HCT116 (cell line): ENCODE data around the gene FCRLB. TPM values are rescaled to one million over a fixed set of nuclear protein-coding genes. Genes with fewer than 3 reads are reported as not detected.

Experiments used
- ATAC-seq: fragments of 200-7000 bp; cut with Tn5 transposase; 2 replicates; pipeline ENCODE4 v1.9.1; 2020; ENCODE audit warnings: mild to moderate bottlenecking, moderate library complexity
- BruUV-seq: library from RNA; stranded (reverse); fragments of 400-500 nt; replicated peaks from 2 replicates; lab custom pipeline; 2021; lab: Mats Ljungman, UMichigan
- CTCF ChIA-PET: fragments of 300-600 bp; sonication (Branson Sonifier 250); formaldehyde crosslinking; loops from one replicate; lab custom pipeline; 2021; ENCODE audit warnings: antibody characterized with exemption; lab: Charles Lee
- POLR2A ChIA-PET: fragments of 300-600, 350-600 bp; sonication (Branson Sonifier 250); formaldehyde crosslinking; loops from one replicate; lab custom pipeline; 2021; ENCODE audit warnings: antibody characterized with exemption; lab: Charles Lee
- RAD21 ChIA-PET, 2 experiments: fragments of 300-600 bp; sonication (Branson Sonifier 250); formaldehyde crosslinking; loops; one replicate each; lab custom pipeline; 2023; ENCODE audit warnings: low total read pairs in 2 of 2; ENCODE audit not compliant: uncharacterized antibody in 2 of 2, unreplicated experiment in 2 of 2, low non-redundant PET in 1 of 2; lab: Charles Lee
- DNase-seq: peaks from one replicate; pipeline ENCODE4 v3.0.0-alpha.2; 2010; ENCODE audit warnings: low read depth, low spot score
- H2AFZ ChIP-seq: fragments of 200-600 bp; shearing (Covaris generic), sonication (generic); 2 replicates; pipeline ENCODE4 v1.6.1; 2017; ENCODE audit warnings: low read depth, mixed run types, mixed read lengths, antibody characterized with exemption, low read length; ENCODE audit not compliant: poor library complexity, severe bottlenecking
- H3K27ac ChIP-seq: 2 replicates; pipeline ENCODE4 v1.5.1; 2012; ENCODE audit warnings: low read depth, low read length
- H3K27me3 ChIP-seq: fragments of 200-600 bp; sonication (generic); 2 replicates; pipeline ENCODE4 v1.6.1; 2016; ENCODE audit warnings: mixed run types, low read length, mixed read lengths; ENCODE audit not compliant: insufficient read depth
- H3K36me3 ChIP-seq, 2 experiments: fragments of 200-500 bp in 1 of 2; fragments of 200-600 bp in 1 of 2; sonication (Bioruptor generic) in 1 of 2; sonication (generic) in 1 of 2; 2 replicates each; pipeline versions ENCODE4 v1.5.1 to v1.6.1; 2014 to 2016; ENCODE audit warnings: low read length in 2 of 2, inconsistent platforms in 1 of 2, mixed read lengths in 1 of 2, mixed run types in 1 of 2; ENCODE audit not compliant: insufficient read depth in 2 of 2, control insufficient read depth in 1 of 2
- H3K4me1 ChIP-seq, 2 experiments: fragments of 200-600 bp in 1 of 2; sonication (generic) in 1 of 2; 2 replicates each; pipeline versions ENCODE4 v1.5.1 to v1.6.1; 2012 to 2017; ENCODE audit warnings: low read length in 2 of 2, inconsistent platforms in 1 of 2, mild to moderate bottlenecking in 1 of 2, mixed read lengths in 1 of 2, mixed run types in 1 of 2, moderate library complexity in 1 of 2; ENCODE audit not compliant: insufficient read depth in 2 of 2, control insufficient read depth in 1 of 2
- H3K4me2 ChIP-seq: fragments of 200-600 bp; sonication (generic); 2 replicates; pipeline ENCODE4 v1.6.1; 2017; ENCODE audit warnings: mixed run types, low read length, mixed read lengths
- H3K4me3 ChIP-seq, 2 experiments: fragments of 200-600 bp in 1 of 2; sonication (generic) in 1 of 2; replicated peaks in 1 of 2; 2 replicates each; pipeline ENCODE4 v1.5.1; 2011 to 2016; ENCODE audit warnings: low read length in 2 of 2, control low read depth in 1 of 2, low read depth in 1 of 2, mild to moderate bottlenecking in 1 of 2, mixed read lengths in 1 of 2, mixed run types in 1 of 2
- H3K79me2 ChIP-seq: fragments of 200-600 bp; sonication (generic); 2 replicates; pipeline ENCODE4 v1.6.1; 2017; ENCODE audit warnings: mild to moderate bottlenecking, mixed run types, low read length, moderate library complexity, mixed read lengths; ENCODE audit not compliant: insufficient read depth
- H3K9ac ChIP-seq: fragments of 200-600 bp; sonication (generic); 2 replicates; pipeline ENCODE4 v1.6.1; 2016; ENCODE audit warnings: low read length, mixed read lengths
- H3K9me2 ChIP-seq: fragments of 200-600 bp; sonication (generic), shearing (Covaris generic); 2 replicates; pipeline ENCODE4 v1.6.1; 2017; ENCODE audit warnings: mixed run types, mild to moderate bottlenecking, moderate library complexity; ENCODE audit not compliant: insufficient read depth
- H3K9me3 ChIP-seq, 2 experiments: fragments of 200-500 bp in 1 of 2; fragments of 200-600 bp in 1 of 2; sonication (Bioruptor generic) in 1 of 2; sonication (generic) in 1 of 2; 2 replicates each; pipeline ENCODE4 v1.6.1; 2014 to 2017; ENCODE audit warnings: low read length in 2 of 2, mixed read lengths in 2 of 2, inconsistent platforms in 1 of 2, low read depth in 1 of 2, mild to moderate bottlenecking in 1 of 2, mixed run types in 1 of 2, moderate library complexity in 1 of 2; ENCODE audit not compliant: control insufficient read depth in 1 of 2, insufficient read depth in 1 of 2
- H4K20me1 ChIP-seq: fragments of 200-600 bp; sonication (generic), shearing (Covaris generic); 2 replicates; pipeline ENCODE4 v1.6.1; 2017; ENCODE audit warnings: mixed run types, mild to moderate bottlenecking, moderate library complexity; ENCODE audit not compliant: insufficient read depth
- ATF3 ChIP-seq: IDR thresholded peaks from 2 replicates; pipeline ENCODE4 v1.6.1; 2012
- CBX3 ChIP-seq: IDR thresholded peaks from 2 replicates; pipeline ENCODE4 v1.6.1; 2012; ENCODE audit warnings: low read depth
- CEBPB ChIP-seq: IDR thresholded peaks from 2 replicates; pipeline ENCODE4 v1.6.1; 2012; ENCODE audit warnings: low read depth
- CTCF ChIP-seq, 3 experiments: fragments of 200-600 bp in 1 of 3; sonication (generic) in 1 of 3; IDR thresholded peaks in 2 of 3; conservative IDR thresholded peaks in 1 of 3; 2 replicates each; pipeline ENCODE4 v1.5.1; 2012 to 2017; ENCODE audit warnings: low read depth in 2 of 3, low read length in 2 of 3, antibody characterized with exemption in 1 of 3, borderline replicate concordance in 1 of 3, control low read depth in 1 of 3, mild to moderate bottlenecking in 1 of 3, mixed read lengths in 1 of 3, mixed run types in 1 of 3, moderate library complexity in 1 of 3; ENCODE audit not compliant: insufficient read depth in 1 of 3
- EZH2 ChIP-seq: fragments of 200-600 bp; sonication (generic); IDR thresholded peaks from 2 replicates; pipeline ENCODE4 v1.6.1; 2017; ENCODE audit warnings: antibody characterized with exemption, mixed run types
- EZH2phosphoT487 ChIP-seq: fragments of 200-600 bp; IDR thresholded peaks from 2 replicates; pipeline ENCODE4 v1.6.1; 2018; ENCODE audit warnings: antibody characterized with exemption, borderline replicate concordance
- FOSL1 ChIP-seq: IDR thresholded peaks from 2 replicates; pipeline ENCODE4 v1.6.1; 2012; ENCODE audit warnings: low read depth
- JUND ChIP-seq: IDR thresholded peaks from 2 replicates; pipeline ENCODE4 v1.6.1; 2012
- POLR2A ChIP-seq: IDR thresholded peaks from 2 replicates; pipeline ENCODE4 v1.7.0; 2011; ENCODE audit warnings: borderline replicate concordance; ENCODE audit not compliant: insufficient read depth, insufficient read length; ENCODE audit errors: extremely low read depth
- RAD21 ChIP-seq: IDR thresholded peaks from 2 replicates; pipeline ENCODE4 v1.6.1; 2012; ENCODE audit warnings: low read depth, mild to moderate bottlenecking
- SIN3A ChIP-seq: IDR thresholded peaks from 2 replicates; pipeline ENCODE4 v1.6.1; 2012; ENCODE audit warnings: low read depth
- SRF ChIP-seq: IDR thresholded peaks from 2 replicates; pipeline ENCODE4 v1.6.1; 2012; ENCODE audit warnings: low read depth
- TCF7L2 ChIP-seq: IDR thresholded peaks from 2 replicates; pipeline ENCODE4 v1.7.0; 2011; ENCODE audit warnings: borderline replicate concordance, inconsistent platforms; ENCODE audit not compliant: insufficient read depth, insufficient read length; ENCODE audit errors: extremely low read depth
- YY1 ChIP-seq: IDR thresholded peaks from 2 replicates; pipeline ENCODE4 v1.6.1; 2011; ENCODE audit warnings: low read length, low read depth, moderate library complexity, mild to moderate bottlenecking; ENCODE audit not compliant: insufficient replicate concordance; ENCODE audit errors: extremely low read depth
- ZFX ChIP-seq: fragments of 450-650 bp; IDR thresholded peaks from 2 replicates; pipeline ENCODE4 v1.6.1; 2017
- ZNF274 ChIP-seq: fragments of 200-500 bp; sonication (Bioruptor generic); IDR thresholded peaks from 2 replicates; pipeline ENCODE4 v1.6.1; 2014; ENCODE audit warnings: mild to moderate bottlenecking, low read depth, low read length, inconsistent platforms
- intact Hi-C: fragments of 100-400 bp; cut with micrococcal nuclease; formaldehyde crosslinking; loops from 2 replicates; pipeline ENCODE4 v1.10.0; 2022
- total RNA-seq: library from RNA; stranded (reverse); gene quantifications from one replicate; pipeline ENCODE4 v1.2.1, GENCODE V29; 2021; ENCODE audit not compliant: unreplicated experiment
- TF ChIP-seq, protein P1 (sequence below): IDR thresholded peaks from 2 replicates; pipeline ENCODE4 v1.6.1; 2012
- TF ChIP-seq, protein P2 (sequence below): IDR thresholded peaks from 2 replicates; pipeline ENCODE4 v1.6.1; 2011; ENCODE audit warnings: mild to moderate bottlenecking, low read length, moderate library complexity; ENCODE audit not compliant: insufficient replicate concordance; ENCODE audit errors: extremely low read depth
- TF ChIP-seq, protein P3 (sequence below): IDR thresholded peaks from 2 replicates; pipeline ENCODE4 v1.6.1; 2012; ENCODE audit warnings: low read depth

The FCRLB gene
- total RNA-seq, 1 experiment from 2014 or later, result 1.0 TPM

GRCh38 chr1:161678500-161678899 lies 42.8 kb upstream of the FCRLB start:
- POLR2A ChIA-PET, result no interaction called here
- DNase-seq (no peak), ATAC-seq (no peak)
- Histone ChIP-seq H3K27me3 (no peaks in the 10 kb centered on the region), H3K9me3 (no peaks in the 10 kb centered on the region), H3K9me2 (no peaks in the 10 kb centered on the region), H4K20me1 (no peaks in the 10 kb centered on the region), H3K4me3 (no peak overlapping the region), H2AFZ (no peak overlapping the region), H3K9ac (no peak overlapping the region), H3K27ac (no peak overlapping the region), H3K4me2 (no peak overlapping the region), H3K4me1 (no peaks in the 10 kb centered on the region), H3K36me3 (no peaks in the 10 kb centered on the region), H3K79me2 (no peaks in the 10 kb centered on the region)
- intact Hi-C loops, result no loop called here
- TF ChIP-seq SIN3A (no peak), RAD21 (no peak), EZH2 (no peak), ZNF274 (no peak), EZH2phosphoT487 (no peak), SRF (no peak), FOSL1 (no peak), CBX3 (no peak), ZFX (no peak), TCF7L2 (no peak), YY1 (no peak), CTCF (IDR thresholded peaks at IDR 0.05 in 2 of 3, conservative IDR thresholded peaks at IDR 0.05 in 1 of 3; ENCODE audit: borderline replicate concordance in 1 of 3, insufficient read depth in 1 of 3, low read depth in 2 of 3, low read length in 2 of 3) (no peak), JUND (no peak), CEBPB (no peak), ATF3 (no peak), POLR2A (no peak)
- TF ChIP-seq, protein P1, sequence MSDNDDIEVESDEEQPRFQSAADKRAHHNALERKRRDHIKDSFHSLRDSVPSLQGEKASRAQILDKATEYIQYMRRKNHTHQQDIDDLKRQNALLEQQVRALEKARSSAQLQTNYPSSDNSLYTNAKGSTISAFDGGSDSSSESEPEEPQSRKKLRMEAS, result no peak
- TF ChIP-seq, protein P2, sequence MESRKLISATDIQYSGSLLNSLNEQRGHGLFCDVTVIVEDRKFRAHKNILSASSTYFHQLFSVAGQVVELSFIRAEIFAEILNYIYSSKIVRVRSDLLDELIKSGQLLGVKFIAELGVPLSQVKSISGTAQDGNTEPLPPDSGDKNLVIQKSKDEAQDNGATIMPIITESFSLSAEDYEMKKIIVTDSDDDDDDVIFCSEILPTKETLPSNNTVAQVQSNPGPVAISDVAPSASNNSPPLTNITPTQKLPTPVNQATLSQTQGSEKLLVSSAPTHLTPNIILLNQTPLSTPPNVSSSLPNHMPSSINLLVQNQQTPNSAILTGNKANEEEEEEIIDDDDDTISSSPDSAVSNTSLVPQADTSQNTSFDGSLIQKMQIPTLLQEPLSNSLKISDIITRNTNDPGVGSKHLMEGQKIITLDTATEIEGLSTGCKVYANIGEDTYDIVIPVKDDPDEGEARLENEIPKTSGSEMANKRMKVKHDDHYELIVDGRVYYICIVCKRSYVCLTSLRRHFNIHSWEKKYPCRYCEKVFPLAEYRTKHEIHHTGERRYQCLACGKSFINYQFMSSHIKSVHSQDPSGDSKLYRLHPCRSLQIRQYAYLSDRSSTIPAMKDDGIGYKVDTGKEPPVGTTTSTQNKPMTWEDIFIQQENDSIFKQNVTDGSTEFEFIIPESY, result no peak
- TF ChIP-seq, protein P3, sequence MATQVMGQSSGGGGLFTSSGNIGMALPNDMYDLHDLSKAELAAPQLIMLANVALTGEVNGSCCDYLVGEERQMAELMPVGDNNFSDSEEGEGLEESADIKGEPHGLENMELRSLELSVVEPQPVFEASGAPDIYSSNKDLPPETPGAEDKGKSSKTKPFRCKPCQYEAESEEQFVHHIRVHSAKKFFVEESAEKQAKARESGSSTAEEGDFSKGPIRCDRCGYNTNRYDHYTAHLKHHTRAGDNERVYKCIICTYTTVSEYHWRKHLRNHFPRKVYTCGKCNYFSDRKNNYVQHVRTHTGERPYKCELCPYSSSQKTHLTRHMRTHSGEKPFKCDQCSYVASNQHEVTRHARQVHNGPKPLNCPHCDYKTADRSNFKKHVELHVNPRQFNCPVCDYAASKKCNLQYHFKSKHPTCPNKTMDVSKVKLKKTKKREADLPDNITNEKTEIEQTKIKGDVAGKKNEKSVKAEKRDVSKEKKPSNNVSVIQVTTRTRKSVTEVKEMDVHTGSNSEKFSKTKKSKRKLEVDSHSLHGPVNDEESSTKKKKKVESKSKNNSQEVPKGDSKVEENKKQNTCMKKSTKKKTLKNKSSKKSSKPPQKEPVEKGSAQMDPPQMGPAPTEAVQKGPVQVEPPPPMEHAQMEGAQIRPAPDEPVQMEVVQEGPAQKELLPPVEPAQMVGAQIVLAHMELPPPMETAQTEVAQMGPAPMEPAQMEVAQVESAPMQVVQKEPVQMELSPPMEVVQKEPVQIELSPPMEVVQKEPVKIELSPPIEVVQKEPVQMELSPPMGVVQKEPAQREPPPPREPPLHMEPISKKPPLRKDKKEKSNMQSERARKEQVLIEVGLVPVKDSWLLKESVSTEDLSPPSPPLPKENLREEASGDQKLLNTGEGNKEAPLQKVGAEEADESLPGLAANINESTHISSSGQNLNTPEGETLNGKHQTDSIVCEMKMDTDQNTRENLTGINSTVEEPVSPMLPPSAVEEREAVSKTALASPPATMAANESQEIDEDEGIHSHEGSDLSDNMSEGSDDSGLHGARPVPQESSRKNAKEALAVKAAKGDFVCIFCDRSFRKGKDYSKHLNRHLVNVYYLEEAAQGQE, result no peak
- RAD21 ChIA-PET, result no interaction called here
- CTCF ChIA-PET, result no interaction called here
- BruUV-seq, result no TSS peak
